Right lobe of liver (tissue), 6 donors: ENCODE results near the gene RPGRIP1L. TPM values are rescaled to one million over a fixed set of nuclear protein-coding genes. Genes with fewer than 3 reads are reported as not detected.

ENCODE experiments used
- ATAC-seq, 4 donors: fragments of 200-7000 bp; cut with Tn5 transposase; one replicate each; pipeline ENCODE4 v1.9.1; 2020; ENCODE audit warnings: mild to moderate bottlenecking in 4 of 4, moderate library complexity in 4 of 4
- DNase-seq, 3 donors: peaks; one replicate each; pipeline ENCODE4 v3.0.0-alpha.2; 2020
- H3K27ac ChIP-seq, 3 donors: fragments of 200-600 bp; one replicate each; pipeline ENCODE4 v1.8.0; 2022
- H3K27me3 ChIP-seq, 2 donors: fragments of 200-600 bp; one replicate each; pipeline ENCODE4 v1.8.0; 2022
- H3K36me3 ChIP-seq, 4 donors: fragments of 200-600 bp; sonication (generic) in 1 of 4; one replicate each; pipeline versions ENCODE4 v1.5.1 to v1.8.0; 2017 to 2022; ENCODE audit warnings: control low read depth in 1 of 4
- H3K4me1 ChIP-seq, 4 donors: fragments of 200-600 bp; sonication (generic) in 1 of 4; one replicate each; pipeline versions ENCODE4 v1.5.1 to v1.8.0; 2017 to 2022; ENCODE audit warnings: control low read depth in 1 of 4
- H3K4me3 ChIP-seq, 3 donors: fragments of 200-600 bp; one replicate each; pipeline ENCODE4 v1.8.0; 2022
- H3K9me3 ChIP-seq, 4 donors: fragments of 200-600 bp; sonication (generic) in 1 of 4; one replicate each; pipeline versions ENCODE4 v1.5.1 to v1.8.0; 2017 to 2022; ENCODE audit warnings: control low read depth in 1 of 4
- POLR2A ChIP-seq: fragments of 450-650 bp; IDR thresholded peaks from one replicate; pipeline ENCODE4 v1.6.1; 2017; ENCODE audit warnings: antibody characterized with exemption, mild to moderate bottlenecking
- WGBS: methylation state at CpG from one replicate; pipeline ENCODE4 v1.1.6; 2018; ENCODE audit warnings: low coverage, low lambda C conversion rate; ENCODE audit not compliant: insufficient coverage; ENCODE audit errors: missing lambda C conversion rate; 5-methylcytosine and 5-hydroxymethylcytosine counted together
- intact Hi-C, 2 donors: fragments of 100-400 bp; cut with DNase I; formaldehyde crosslinking; loops; one replicate each; pipeline versions ENCODE4 v1.11.2 to v1.14.1; 2022
- total RNA-seq, 6 experiments: library from RNA; depleted of rRNA in 2 of 6; stranded (reverse); fragments of >200 nt in 2 of 6; fragmentation: NEBNext Ultra II Directional in 3 of 6; extraction: Animal tissue kit (Norgen Biotek cat#: 25700) in 3 of 6; gene quantifications; one replicate each; pipeline versions ENCODE4 v1.1.0 to v1.2.4, GENCODE V29; 2016 to 2023
- TF ChIP-seq, protein P1 (sequence below), 4 donors: fragments of 200-600 bp in 3 of 4; fragments of 450-650 bp in 1 of 4; IDR thresholded peaks; one replicate each; pipeline versions ENCODE4 v1.5.1 to v1.8.0; 2016 to 2022; ENCODE audit warnings: antibody characterized with exemption in 4 of 4, mild to moderate bottlenecking in 2 of 4
- donor health status: DM: no; HTN: yes; CAD: no.
- donor health status: DM: no; HTN: no; CAD: no.
- donor health status: DM: no; HTN: no; CAD: no.
- donor health status: DM: no; HTN: yes; CAD: no.
- donor health status: DM: no; HTN: yes; CAD: no.

RPGRIP1L gene
- total RNA-seq, 6 experiments from 2014 or later: 0.86 to 2.0 (median 1.3) TPM

DNA sequence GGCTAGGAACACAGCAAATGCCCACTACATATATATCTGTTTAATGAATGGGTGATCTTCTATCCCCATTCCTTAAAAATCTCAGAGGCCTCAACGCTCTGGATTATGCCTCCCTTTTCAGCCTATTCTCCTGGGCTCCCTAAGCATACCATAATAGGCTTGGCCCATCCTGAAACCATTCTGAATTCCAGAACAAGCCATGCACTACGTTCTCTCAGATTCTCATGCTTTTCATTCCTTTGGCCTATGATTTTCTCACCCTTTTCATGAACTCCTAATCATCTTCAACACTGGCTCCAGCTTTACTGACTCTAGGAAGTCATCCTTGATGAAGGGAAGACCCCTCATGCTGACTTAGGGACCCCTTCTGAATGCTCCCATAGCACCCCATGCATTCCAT is 71.1 kb downstream of the RPGRIP1L start:
- no peaks in the 10 kb centered on the region for H3K4me1 ChIP-seq
- no peak overlapping the region for H3K4me3 ChIP-seq
- intact Hi-C loops: no loop called here

DNA sequence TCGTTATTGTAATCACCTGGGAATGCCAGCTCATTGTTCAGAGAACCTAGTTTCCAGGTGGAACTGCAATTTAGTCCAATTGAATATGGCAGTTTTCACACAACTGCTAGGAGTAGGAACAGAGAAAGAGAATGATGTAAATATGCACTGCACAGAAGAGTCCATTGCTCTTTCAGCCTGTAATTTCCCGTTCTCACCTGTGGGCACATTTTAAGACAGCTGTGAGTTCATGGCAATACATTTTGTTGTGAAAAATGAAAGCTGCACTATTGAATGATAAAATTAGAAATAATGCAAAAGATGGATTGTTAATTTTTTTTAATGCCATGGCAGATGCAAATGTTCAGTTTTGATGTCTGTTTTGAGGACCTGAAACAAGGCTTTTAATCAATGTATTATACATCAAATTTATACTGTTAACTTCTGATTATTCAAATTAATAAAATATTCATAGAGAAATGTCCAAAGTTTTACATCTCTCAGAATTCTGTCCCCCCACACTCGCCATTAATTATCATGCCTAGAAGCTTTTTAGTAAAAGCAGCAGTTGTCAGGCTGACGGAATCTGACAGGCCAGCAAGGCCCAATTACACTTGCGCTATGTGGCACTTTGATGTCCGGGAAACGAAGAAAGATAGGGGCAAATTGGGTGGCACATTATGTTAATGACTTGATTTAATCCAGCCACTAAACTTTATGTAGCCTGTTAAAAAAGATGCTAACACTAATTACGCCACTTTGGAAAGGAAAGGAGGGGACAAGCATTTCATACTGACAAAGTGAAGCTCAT is 72.2 kb downstream of the RPGRIP1L start:
- no peaks in the 10 kb centered on the region for H3K9me3 ChIP-seq
- no peaks in the 10 kb centered on the region for H3K27me3 ChIP-seq
- ATAC-seq (no peak), DNase-seq (no peak)
- no peak overlapping the region for H3K27ac ChIP-seq
- TF ChIP-seq, protein P1, sequence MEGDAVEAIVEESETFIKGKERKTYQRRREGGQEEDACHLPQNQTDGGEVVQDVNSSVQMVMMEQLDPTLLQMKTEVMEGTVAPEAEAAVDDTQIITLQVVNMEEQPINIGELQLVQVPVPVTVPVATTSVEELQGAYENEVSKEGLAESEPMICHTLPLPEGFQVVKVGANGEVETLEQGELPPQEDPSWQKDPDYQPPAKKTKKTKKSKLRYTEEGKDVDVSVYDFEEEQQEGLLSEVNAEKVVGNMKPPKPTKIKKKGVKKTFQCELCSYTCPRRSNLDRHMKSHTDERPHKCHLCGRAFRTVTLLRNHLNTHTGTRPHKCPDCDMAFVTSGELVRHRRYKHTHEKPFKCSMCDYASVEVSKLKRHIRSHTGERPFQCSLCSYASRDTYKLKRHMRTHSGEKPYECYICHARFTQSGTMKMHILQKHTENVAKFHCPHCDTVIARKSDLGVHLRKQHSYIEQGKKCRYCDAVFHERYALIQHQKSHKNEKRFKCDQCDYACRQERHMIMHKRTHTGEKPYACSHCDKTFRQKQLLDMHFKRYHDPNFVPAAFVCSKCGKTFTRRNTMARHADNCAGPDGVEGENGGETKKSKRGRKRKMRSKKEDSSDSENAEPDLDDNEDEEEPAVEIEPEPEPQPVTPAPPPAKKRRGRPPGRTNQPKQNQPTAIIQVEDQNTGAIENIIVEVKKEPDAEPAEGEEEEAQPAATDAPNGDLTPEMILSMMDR (IDR thresholded peaks at IDR 0.05): no peak
- TF ChIP-seq POLR2A: no peak
- WGBS: 78% methylated on average over 8 of the region's 8 CpGs
- intact Hi-C loops: no loop called here
- peaks cover 0 to 3% (median 0%) of the 10 kb centered on the region in 4 donors for H3K36me3 ChIP-seq
- H3K4me3 ChIP-seq: no peak overlapping the region
- no peaks in the 10 kb centered on the region for H3K4me1 ChIP-seq

More for the DNA sequence above, 71.1 kb downstream of the RPGRIP1L start:
- Histone ChIP-seq H3K27ac (no peak overlapping the region), H3K36me3 (peaks cover 0 to 3% (median 0%) of the 10 kb centered on the region in 4 donors), H3K27me3 (no peaks in the 10 kb centered on the region), H3K9me3 (no peaks in the 10 kb centered on the region)
- WGBS: 100% methylated on average over 2 of the region's 2 CpGs
- ATAC-seq: no peak
- TF ChIP-seq, protein P1 (IDR thresholded peaks at IDR 0.05): no peak
- TF ChIP-seq POLR2A: no peak
- no peak for DNase-seq

DNA sequence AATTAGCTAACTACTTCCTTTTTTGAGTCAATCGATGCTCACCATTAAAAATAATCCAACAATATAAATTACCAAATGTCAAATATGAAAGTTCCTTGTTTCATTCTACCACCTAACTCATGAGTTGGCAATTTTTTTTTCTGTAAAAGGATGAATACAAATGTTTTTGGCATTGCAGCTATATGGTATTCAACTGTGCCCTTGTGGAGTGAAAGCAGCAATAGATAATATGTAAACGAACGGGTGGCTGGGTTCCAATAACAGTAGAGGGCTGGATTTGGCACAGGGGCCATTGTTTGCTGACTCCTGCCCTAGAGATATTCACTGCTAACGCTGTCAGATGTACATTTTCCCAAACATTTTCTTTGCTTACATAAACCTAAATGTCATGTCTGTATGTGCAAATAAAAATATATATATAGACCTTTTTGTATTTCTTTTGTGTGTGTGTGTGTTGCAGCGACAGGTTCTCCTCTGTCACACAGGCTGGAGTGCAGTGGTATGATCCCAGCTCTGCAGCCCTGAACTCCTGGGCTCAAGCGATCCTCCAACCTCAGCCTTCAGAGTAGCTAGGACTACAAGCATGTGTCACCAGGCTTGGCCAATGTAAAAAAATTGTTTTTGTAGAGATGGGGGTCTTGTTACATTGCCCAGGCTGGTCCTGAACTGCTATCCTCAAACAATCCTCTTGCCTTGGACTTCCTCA is 73.9 kb downstream of the RPGRIP1L start:
- H3K4me1 ChIP-seq: no peaks in the 10 kb centered on the region
- no peak overlapping the region for H3K4me3 ChIP-seq
- H3K36me3 ChIP-seq: no peaks in the 10 kb centered on the region
- H3K27ac ChIP-seq: no peak overlapping the region
- H3K27me3 ChIP-seq: no peaks in the 10 kb centered on the region
- no peak for DNase-seq
- intact Hi-C loops: no loop called here
- 38% methylated on average over 6 of the region's 6 CpGs for WGBS
- peak; percentile 75 to 88 (median 76) for ATAC-seq
- no peaks in the 10 kb centered on the region for H3K9me3 ChIP-seq
- TF ChIP-seq, protein P1 (IDR thresholded peaks at IDR 0.05): no peak
- TF ChIP-seq POLR2A: no peak

DNA sequence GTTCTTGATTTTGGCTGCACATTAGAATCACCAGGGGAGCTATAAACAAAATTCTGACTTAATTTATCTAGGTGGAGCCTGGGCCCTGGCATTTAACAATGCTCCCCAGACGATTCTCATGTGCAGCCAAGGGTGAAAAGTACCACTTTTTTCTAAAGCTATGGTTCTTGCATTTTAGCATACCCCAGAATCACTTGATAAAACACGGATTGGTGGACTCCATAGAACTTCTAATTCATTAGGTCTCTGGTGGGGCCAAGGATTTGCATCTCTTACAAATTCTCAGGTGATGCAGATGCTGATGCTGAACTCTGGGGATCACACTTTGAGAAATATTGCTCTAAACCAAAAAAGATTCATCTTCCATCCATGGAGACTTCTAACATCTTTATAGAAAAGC is 74.5 kb downstream of the RPGRIP1L start:
- H3K36me3 ChIP-seq: no peaks in the 10 kb centered on the region
- no peaks in the 10 kb centered on the region for H3K27me3 ChIP-seq
- TF ChIP-seq, protein P1 (IDR thresholded peaks at IDR 0.05): no peak
- TF ChIP-seq POLR2A: no peak
- DNase-seq: no peak
- H3K9me3 ChIP-seq: no peaks in the 10 kb centered on the region
- intact Hi-C loops: no loop called here
- ATAC-seq: no peak
- no peak overlapping the region for H3K4me3 ChIP-seq
- no peak overlapping the region for H3K27ac ChIP-seq
- H3K4me1 ChIP-seq: no peaks in the 10 kb centered on the region
- 79% methylated on average over 2 of the region's 2 CpGs for WGBS
